GM10266 (cell line): Measurements from ENCODE around the gene FAM107A.

Experiments used
- DNase-seq: peaks from one replicate; pipeline ENCODE4 v3.0.0; 2012; ENCODE audit errors: extremely low spot score
- CTCF ChIP-seq: IDR thresholded peaks from 2 replicates; pipeline ENCODE4 v1.5.1; 2012; ENCODE audit warnings: mild to moderate bottlenecking, low read depth; ENCODE audit not compliant: control insufficient read depth, insufficient read depth; ENCODE audit errors: missing control alignments

The FAM107A gene

GRCh38 chr3:58551636-58552180 is 25.5 kb downstream of the FAM107A start:
- no peak for TF ChIP-seq CTCF
- DNase-seq: no peak

GRCh38 chr3:58544541-58544940 is 32.6 kb downstream of the FAM107A start:
- no peak for DNase-seq
- no peak for TF ChIP-seq CTCF

GRCh38 chr3:58540176-58540858 is 36.9 kb downstream of the FAM107A start:
- TF ChIP-seq CTCF: no peak
- no peak for DNase-seq

- TF ChIP-seq CTCF: no peak
- DNase-seq: no peak
Measured at GRCh38 chr3:58539626-58540025, 37.6 kb downstream of the FAM107A start.

- DNase-seq: no peak
- no peak for TF ChIP-seq CTCF
Measured at GRCh38 chr3:58537412-58538301, 39.5 kb downstream of the FAM107A start.

- no peak for DNase-seq
- no peak for TF ChIP-seq CTCF
Measured at GRCh38 chr3:58536501-58537411, 40.4 kb downstream of the FAM107A start, which contains the start of gene ACOX2. Gene ACOX2 (minus strand): TSS chr3:58537190. CDS start chr3:58535106, 2,084 bp downstream.
